Glomerular visceral epithelial cell (primary cell): Measurements from ENCODE around the gene OPCML.
A peak's percentile ranks its signal among the peaks of the same experiment; 100 is the strongest.

Experiments
- DNase-seq: peaks from one replicate; pipeline ENCODE4 v3.0.0-alpha.2; 2016; ENCODE audit errors: extremely low spot score

OPCML gene

DNA sequence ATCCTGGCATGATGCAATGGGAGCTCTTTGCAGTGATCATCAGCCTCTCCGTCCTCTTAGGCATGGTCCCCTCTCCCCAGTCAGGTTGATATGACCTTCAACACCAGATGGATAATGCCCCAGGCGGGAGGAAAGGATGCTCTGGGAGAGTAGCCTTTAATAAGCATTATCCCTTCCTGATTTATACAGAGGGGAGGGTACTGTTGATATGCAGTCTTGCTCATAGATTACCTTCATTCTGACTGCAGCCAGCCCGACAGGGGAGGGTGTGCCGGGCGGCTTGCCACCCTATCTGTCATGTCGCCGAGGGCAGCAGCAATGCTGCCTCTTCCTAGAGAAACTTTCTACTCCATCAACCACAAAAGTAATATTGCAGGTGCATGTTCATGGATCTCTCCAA lies 497.4 kb downstream of the OPCML start:
- DNase-seq: no peak

DNA sequence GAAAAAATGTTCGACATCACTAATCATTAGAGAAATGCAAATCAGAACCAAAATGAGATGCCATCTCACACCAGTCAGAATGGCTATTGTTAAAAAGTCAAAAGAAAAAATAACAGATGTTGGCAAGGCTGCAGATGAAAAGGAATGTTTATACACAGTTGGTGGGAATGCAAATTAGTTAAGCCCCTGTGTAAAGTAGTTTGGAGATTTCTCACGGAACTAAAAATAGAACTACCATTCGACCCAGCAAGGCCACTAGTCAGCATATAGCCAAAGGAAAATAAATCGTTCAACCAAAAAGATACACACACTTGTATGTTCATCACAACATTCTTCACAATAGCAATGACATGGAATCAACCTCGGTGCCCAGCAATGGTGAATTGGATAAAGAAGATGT lies 503.2 kb downstream of the OPCML start:
- DNase-seq: no peak

GRCh38 chr11:133026952-133027351 lies 505.3 kb downstream of the OPCML start:
- DNase-seq: no peak

GRCh38 chr11:133024301-133024700 lies 508.0 kb downstream of the OPCML start:
- no peak for DNase-seq

DNA sequence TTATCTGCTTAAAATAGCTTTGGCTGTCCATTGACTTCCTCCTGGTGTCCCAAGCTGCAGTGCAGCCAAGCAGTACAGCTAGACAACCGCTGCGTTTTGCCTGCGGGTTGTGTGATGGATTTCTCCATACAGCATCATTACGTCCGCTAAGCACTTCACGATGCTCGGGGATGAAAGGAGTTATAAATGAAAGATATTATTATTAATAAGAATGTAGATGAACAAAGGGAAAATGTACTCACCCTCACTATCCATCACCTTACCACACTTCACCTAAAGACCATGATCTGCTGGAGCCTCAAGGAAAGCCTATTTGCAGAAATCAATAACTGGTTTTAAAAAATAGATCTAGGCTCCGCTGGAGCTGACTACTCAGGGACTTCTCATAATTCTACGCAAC lies 509.1 kb downstream of the OPCML start:
- no peak for DNase-seq

DNA sequence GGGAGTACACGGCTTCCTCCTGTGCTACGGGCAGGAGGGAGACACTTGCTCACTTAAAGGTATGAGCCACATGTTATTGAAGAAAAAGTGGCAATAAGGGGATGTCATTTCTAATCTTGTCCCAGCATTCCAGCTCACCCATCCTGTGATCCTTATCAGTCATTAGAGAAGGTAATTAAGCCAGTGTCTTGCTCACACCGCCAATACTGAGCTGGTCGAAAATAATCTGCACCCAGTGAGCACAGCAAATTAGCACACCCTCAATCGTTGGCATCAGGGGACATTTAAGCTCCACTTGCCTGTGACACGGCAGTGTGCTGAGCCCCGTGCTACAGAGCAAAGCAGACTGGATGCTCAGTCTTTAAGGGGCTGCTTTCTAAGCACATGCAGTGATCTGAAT lies 510.7 kb downstream of the OPCML start:
- DNase-seq: no peak

DNA sequence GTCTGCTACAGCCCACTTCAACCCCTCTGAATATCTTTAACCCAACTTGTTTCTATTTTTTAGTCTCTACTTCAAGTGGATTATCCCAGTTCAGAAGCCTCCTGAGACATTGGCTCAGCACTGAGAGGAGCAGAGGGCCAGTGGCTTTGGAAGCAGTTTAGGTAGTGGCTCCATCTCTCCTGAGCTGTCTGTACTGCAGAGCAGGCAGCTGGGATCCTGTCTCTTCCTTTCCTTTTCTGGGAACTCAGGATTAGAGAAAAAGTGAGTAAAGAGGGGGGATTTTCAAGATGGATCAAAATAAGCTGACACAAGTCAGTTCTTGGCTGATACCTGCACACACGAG lies 512.0 kb downstream of the OPCML start:
- DNase-seq: no peak

- DNase-seq: no peak
Observed at GRCh38 chr11:133019545-133020371, 512.5 kb downstream of the OPCML start.

DNA sequence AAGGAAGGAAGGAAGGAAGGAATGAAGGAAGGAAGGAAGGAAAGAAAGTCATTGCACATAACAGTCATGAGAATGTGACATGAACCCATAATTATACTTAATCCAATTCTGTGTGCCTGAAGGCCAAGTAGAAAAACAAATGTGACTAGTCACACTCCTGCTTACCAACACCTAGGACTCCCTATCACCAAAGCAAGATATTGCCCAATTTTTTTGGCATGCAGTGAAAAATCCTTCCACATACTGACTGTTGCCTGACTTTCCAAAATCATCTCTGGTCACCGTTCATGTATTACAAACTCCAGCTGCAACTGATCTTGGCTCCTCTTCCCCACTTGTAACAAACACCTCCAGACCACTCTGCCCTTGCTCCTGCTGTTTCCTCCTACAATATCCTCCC lies 516.8 kb downstream of the OPCML start:
- DNase-seq: no peak

GRCh38 chr11:133014337-133014736 lies 518.0 kb downstream of the OPCML start:
- no peak for DNase-seq

DNA sequence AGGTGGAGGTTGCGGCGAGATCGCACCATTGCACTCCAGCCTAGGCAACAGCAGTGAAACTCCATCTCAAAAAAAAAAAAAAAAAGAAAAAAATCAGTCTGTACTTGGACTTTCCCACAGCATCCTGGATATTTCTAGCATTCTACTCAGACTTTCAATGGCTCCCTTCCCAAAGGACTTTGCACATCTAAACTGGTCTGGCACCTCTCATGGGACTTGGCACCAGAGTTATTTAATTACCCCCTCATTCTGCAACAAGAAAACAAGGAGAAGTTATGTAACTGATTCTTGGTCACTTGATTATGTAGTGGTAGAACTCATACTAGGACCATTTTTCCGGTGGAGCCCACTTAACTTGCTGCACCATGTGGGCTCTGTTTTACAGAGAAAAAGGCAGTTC lies 519.5 kb downstream of the OPCML start:
- DNase-seq: no peak

GRCh38 chr11:133011604-133012003 lies 520.7 kb downstream of the OPCML start:
- DNase-seq: no peak

DNA sequence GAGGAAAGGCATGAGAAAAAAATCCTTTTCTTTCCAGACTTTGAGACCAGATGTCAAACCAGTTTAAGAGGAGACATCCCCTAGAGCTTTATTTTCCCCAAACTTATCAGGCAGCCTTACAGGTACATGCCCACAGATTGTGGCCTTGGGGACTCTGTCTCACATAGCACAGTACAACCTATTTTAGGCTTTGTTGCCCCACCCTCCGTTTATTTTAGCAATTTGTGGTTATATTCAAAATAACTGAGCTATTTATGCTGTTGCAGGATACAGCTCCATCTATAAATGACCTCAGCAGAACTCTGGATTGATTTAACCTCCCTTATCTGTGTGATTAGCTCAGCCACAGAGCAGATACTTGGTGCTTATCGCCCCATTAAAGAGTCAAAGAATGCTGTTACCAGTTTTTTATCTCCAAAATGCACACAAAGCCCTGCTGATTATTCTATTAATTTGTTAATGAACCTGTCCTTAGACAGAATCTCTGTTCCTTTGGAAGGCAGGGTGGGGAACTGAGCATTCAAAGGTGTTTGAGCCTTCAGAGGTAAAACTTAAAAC lies 525.2 kb downstream of the OPCML start:
- no peak for DNase-seq

GRCh38 chr11:133004369-133004768 lies 527.9 kb downstream of the OPCML start:
- DNase-seq: no peak

DNA sequence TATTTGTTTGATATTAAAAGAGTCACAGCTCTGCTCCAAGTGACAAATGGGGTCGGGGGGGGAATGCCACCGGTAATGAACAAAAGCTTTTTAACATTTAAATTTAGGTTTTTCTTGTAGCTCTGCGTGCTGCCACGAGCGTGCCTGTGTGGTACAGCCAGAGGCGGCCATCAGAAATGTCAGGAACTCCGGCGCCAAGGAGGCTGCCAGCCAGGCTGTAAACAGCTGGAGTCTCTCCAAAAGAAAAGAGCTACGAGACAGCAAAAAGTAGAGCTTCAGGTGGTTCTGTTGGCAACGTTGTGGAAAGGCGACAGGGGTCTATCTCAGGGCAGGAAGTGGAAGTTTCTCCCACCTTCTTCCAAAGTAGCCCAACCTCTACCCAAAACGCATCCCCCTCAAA lies 532.8 kb downstream of the OPCML start:
- DNase-seq: no peak

GRCh38 chr11:132999031-132999430 lies 533.3 kb downstream of the OPCML start:
- DNase-seq: no peak

- DNase-seq: no peak
Observed at GRCh38 chr11:132997396-132997795, 534.9 kb downstream of the OPCML start.

GRCh38 chr11:132994966-132995365 lies 537.3 kb downstream of the OPCML start:
- no peak for DNase-seq

DNA sequence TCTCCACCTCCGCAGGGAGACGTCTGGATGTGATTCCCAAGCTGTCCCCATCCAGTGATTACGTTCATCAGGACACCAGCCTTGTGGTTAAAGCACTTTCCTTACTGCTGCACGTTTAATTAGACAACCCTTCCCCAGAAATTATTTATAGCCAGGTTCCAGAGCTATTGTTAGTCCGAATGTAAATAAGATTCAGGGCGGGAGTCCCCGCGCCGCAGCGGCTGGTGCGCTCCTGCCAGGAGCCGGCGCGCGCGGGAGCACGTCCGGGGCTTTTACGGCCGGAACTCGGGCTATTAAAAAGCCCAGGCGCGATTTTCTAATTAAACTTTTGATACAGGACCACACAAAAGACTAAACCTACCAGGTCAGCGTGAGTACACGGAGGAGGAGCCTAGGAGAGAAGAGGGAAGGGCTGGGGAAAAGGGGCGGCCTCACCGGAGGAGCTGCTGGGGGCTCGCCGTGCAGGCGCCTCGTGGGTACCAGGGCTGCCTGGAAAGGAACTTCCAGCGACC lies 538.3 kb downstream of the OPCML start:
- DNase-seq: no peak

DNA sequence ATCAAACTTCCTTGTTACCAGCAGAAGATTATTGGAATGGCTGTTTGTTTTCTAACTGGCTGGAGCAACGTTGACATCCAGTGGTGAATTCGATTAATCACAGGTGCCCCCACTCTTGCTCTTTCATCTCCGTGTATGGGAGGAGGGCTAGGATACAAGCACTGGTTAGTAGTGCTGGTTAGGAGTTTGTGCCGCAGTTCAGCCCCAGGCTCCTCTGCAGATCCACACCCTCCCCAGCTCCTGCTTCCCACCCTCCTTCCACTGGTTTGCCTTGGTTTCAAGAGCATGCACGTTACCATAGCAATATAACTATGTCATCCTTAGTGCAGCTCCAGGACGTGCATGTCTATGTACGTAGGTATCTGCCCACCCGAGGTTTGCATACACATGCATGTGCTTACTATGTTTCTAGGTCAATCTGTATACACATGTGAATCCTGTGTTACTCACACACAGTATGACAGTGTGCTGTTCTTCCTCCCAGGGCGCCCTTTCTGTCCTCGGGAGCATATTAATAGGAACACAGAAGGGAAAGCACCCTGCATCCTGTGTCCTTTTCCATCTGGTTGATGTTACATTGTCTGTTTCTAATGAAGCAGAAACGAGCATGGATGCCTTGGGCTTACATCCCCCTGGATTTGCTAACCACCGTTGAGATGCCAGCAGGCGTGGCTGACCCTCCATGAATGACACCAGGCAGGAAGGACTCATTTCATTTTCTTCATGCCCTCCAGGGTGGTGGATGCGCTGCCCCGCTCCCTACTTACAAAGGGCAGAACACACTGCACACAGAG lies 539.3 kb downstream of the OPCML start:
- peak; percentile 1 for DNase-seq

DNA sequence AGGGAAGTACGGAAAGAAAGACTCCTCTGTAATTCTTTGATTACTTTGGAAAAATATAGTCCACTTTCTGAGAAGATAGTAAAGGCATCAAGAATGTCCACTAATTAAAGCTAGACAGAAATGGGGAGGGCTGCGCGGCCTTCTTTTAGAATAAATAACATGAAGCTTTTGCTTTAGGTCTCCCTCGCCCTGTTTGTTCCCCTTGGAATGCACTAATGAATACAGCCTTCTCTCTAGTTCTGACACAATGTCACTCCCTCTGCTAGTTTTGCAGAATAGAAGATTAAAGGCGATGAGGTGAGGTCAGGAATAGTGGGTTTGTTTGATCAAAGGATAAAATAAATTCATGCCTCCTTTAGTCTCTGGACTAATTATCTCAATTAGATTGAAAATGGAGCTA lies 543.9 kb downstream of the OPCML start:
- no peak for DNase-seq

GRCh38 chr11:132987936-132988335 lies 544.4 kb downstream of the OPCML start:
- no peak for DNase-seq

DNA sequence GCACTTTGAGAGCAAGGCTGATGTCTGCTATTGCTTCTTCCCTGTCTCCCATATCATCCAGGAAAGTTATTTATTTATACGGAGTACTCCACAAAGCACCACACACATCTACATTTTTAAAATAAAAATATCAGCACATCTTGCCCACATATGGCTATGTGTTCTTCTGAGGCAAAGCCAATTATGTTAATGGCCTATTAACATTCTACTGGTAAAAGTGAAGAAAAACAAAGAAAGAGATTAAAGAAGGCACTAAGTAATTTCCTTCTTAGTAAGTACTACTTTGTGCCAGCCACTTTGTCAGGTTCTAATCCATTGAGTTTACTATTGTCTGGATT lies 548.7 kb downstream of the OPCML start:
- DNase-seq: no peak
